Skeletal muscle satellite cell (primary cell): ENCODE measurements around the gene ANKRD12. TPM values are rescaled to one million over a fixed set of nuclear protein-coding genes. Genes with fewer than 3 reads are reported as not detected.

ENCODE experiments used
- small RNA-seq: library from RNA; depleted of rRNA; stranded (forward); fragments of <200 nt; gene quantifications from one replicate; pipeline ENCODE3, GENCODE V24; 2012

ANKRD12 gene

Small RNA genes within 50 kb of the gene (small RNA-seq; reads per million reads assigned to genes)
- gene RF00019, result not detected
